SK-N-MC (cell line): ENCODE results near the gene ATF1.
A peak's percentile ranks its signal among the peaks of the same experiment; 100 is the strongest.

ENCODE experiments used
- DNase-seq: peaks from one replicate; pipeline ENCODE4 v3.0.0-alpha.2; 2011; ENCODE audit warnings: low read depth, low spot score
- H3K27ac ChIP-seq: fragments of 200-600 bp; sonication (generic); 2 replicates; pipeline ENCODE4 v1.5.1; 2016; ENCODE audit warnings: mixed run types
- H3K36me3 ChIP-seq: fragments of 200-600 bp; sonication (generic); 2 replicates; pipeline ENCODE4 v1.6.1; 2017; ENCODE audit warnings: antibody characterized with exemption, low read length, mixed read lengths; ENCODE audit not compliant: insufficient read depth
- H3K4me3 ChIP-seq: fragments of 200-600 bp; sonication (generic); 2 replicates; pipeline ENCODE4 v1.5.1; 2016
- H3K9ac ChIP-seq: fragments of 200-600 bp; sonication (generic); 2 replicates; pipeline ENCODE4 v1.8.0; 2017; ENCODE audit warnings: mixed run types, mixed read lengths; ENCODE audit not compliant: insufficient read length
- H3K9me3 ChIP-seq: fragments of 200-600 bp; sonication (generic); 2 replicates; pipeline ENCODE4 v1.6.1; 2017; ENCODE audit warnings: low read depth, mild to moderate bottlenecking, antibody characterized with exemption, low read length, moderate library complexity, mixed read lengths
- EZH2 ChIP-seq: fragments of 200-600 bp; sonication (generic); IDR thresholded peaks from one replicate; pipeline ENCODE4 v1.6.1; 2017; ENCODE audit warnings: antibody characterized with exemption
- FOXP2 ChIP-seq: optimal IDR thresholded peaks from 2 replicates; pipeline ENCODE3; 2011; ENCODE audit warnings: mild to moderate bottlenecking, moderate library complexity; ENCODE audit not compliant: insufficient read depth; ENCODE audit errors: extremely low read length, control extremely low read depth
- POLR2AphosphoS5 ChIP-seq: IDR thresholded peaks from 2 replicates; pipeline ENCODE4 v1.6.1; 2012; ENCODE audit warnings: mild to moderate bottlenecking, low read depth, low read length, borderline replicate concordance

Gene ATF1

GRCh38 chr12:50745861-50746260, 18.0 kb upstream of the ATF1 start:
- Histone ChIP-seq H3K36me3 (peaks cover 20% of the 10 kb centered on the region; the same call in 1 of the 2 replicates), H3K9ac (no peak overlapping the region), H3K9me3 (no peaks in the 10 kb centered on the region), H3K27ac (no peak overlapping the region), H3K4me3 (no peak overlapping the region)
- TF ChIP-seq POLR2AphosphoS5: no peak
- TF ChIP-seq EZH2: no peak
- no peak for TF ChIP-seq FOXP2
- DNase-seq: no peak

DNA sequence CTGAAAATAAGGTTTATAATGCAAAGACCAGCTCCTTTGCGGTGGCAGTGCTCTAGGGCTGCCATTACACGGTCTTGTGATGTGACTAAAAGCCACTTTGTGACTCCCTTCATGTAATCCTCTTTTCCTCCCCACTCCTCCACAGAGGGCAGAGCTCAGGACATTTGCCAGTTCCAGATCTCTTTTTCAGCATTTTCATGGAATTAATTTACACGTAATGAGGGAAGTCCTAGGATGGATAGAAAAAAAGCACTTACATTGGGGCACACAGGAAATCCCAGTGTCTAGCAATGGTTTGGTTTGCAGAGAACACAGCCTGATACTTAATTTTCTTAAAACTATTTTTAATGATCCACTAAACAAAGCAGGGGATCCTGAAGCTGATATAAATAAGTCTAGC, 17.5 kb upstream of the ATF1 start:
- no peak overlapping the region for H3K4me3 ChIP-seq
- H3K36me3 ChIP-seq: peaks cover 16% of the 10 kb centered on the region; the same call in 1 of the 2 replicates
- H3K27ac ChIP-seq: no peak overlapping the region
- H3K9ac ChIP-seq: no peak overlapping the region
- no peaks in the 10 kb centered on the region for H3K9me3 ChIP-seq
- TF ChIP-seq POLR2AphosphoS5 (no peak), EZH2 (no peak), FOXP2 (no peak)
- DNase-seq: no peak

- H3K27ac ChIP-seq: no peak overlapping the region
- H3K36me3 ChIP-seq: peaks cover 11% of the 10 kb centered on the region; the same call in 1 of the 2 replicates
- no peak for DNase-seq
- H3K4me3 ChIP-seq: no peak overlapping the region
- no peak overlapping the region for H3K9ac ChIP-seq
- H3K9me3 ChIP-seq: no peaks in the 10 kb centered on the region
- TF ChIP-seq FOXP2 (no peak), EZH2 (no peak), POLR2AphosphoS5 (no peak)
These were observed 16.1 kb upstream of the ATF1 start for GRCh38 chr12:50747817-50748216.

- Histone ChIP-seq H3K9ac (no peak overlapping the region), H3K4me3 (no peak overlapping the region), H3K36me3 (peaks cover 10% of the 10 kb centered on the region; the same call in 1 of the 2 replicates), H3K27ac (no peak overlapping the region), H3K9me3 (no peaks in the 10 kb centered on the region)
- no peak for DNase-seq
- no peak for TF ChIP-seq FOXP2
- no peak for TF ChIP-seq POLR2AphosphoS5
- TF ChIP-seq EZH2: no peak
These were observed 14.4 kb upstream of the ATF1 start for GRCh38 chr12:50749459-50749882.

GRCh38 chr12:50750366-50750765, 13.5 kb upstream of the ATF1 start:
- no peaks in the 10 kb centered on the region for H3K9me3 ChIP-seq
- no peak overlapping the region for H3K27ac ChIP-seq
- no peak overlapping the region for H3K9ac ChIP-seq
- DNase-seq: no peak
- 0 out of 2 replicates have a peak, but pooled peaks cover 3% of the 10 kb centered on the region for H3K36me3 ChIP-seq
- TF ChIP-seq EZH2: no peak
- TF ChIP-seq POLR2AphosphoS5: no peak
- no peak for TF ChIP-seq FOXP2
- H3K4me3 ChIP-seq: no peak overlapping the region

DNA sequence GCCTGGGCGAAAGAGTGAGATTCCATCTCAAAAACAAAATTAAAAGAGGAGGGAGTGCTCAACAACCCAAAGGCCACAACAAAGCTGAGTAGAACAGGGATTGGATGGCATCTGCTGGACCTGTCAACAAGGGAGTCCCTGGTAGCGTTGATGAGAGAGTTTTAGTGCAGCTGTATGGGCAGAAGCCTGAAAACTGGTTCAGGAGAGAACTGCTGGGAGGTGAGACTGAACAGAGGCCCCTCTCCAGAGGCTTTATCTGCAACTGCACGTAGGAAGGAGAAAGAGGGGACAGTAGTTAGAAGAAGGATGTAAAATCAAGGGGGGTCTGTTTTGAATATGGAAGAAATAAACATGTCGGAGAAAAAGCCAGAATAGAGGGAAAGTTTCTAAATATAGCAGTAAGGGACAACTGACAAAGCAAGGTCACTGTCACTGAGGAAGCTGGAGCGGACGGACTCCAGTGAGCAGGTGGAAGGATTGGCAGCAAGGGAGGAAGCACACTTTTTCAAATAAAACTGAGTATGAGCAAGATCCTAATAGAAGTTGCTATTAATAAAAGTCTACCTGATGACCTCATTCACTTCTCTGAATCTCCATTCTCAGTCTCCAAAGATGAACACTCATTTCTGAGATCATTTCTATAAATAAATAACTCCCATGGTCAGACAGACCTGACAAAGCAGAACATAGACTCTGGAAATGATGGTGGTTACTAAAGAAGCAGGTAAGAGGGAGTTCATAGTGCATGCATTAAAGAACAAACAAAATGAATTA, 11.8 kb upstream of the ATF1 start:
- TF ChIP-seq EZH2 (no peak), POLR2AphosphoS5 (no peak), FOXP2 (no peak)
- Histone ChIP-seq H3K36me3 (0 out of 2 replicates have a peak, but pooled peaks cover 3% of the 10 kb centered on the region), H3K27ac (peak overlapping the region; percentile 2; the same call in 1 of the 2 replicates), H3K9me3 (no peaks in the 10 kb centered on the region), H3K9ac (no peak overlapping the region), H3K4me3 (no peak overlapping the region)
- no peak for DNase-seq

DNA sequence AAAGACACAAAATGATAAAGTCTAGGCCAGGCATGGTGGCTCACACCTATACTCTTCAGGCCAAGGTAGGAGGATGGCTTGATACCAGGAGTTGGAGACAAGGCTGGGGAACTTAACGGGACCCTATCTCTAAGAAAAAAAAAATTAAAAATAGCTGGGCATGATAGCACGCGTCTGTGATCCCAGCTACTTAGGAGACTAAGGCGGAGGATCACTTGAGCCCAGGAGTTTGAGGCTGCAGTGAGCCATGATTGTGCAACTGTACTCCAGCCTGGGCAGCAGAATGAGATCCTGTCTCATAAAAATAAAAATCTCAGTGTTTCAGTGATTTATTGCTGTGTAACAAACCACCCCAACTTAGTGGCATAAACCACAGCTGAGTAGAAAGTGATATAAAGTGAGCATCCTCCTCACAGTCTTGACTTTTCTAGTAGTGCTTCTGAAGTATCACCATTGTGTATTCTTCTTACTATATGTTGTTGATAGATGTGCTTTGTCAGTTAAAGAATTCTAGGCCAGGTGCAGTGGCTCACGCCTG, 10.6 kb upstream of the ATF1 start:
- Histone ChIP-seq H3K4me3 (no peak overlapping the region), H3K9ac (no peak overlapping the region), H3K36me3 (no peaks in the 10 kb centered on the region), H3K27ac (no peak overlapping the region), H3K9me3 (no peaks in the 10 kb centered on the region)
- TF ChIP-seq FOXP2 (no peak), EZH2 (no peak), POLR2AphosphoS5 (no peak)
- DNase-seq: no peak

- DNase-seq: no peak
- peak overlapping the region; percentile 96 for H3K27ac ChIP-seq
- H3K4me3 ChIP-seq: peak overlapping the region; percentile 88
- H3K9me3 ChIP-seq: no peaks in the 10 kb centered on the region
- peak; percentile 74; the same call in 1 of the 2 replicates for TF ChIP-seq POLR2AphosphoS5
- TF ChIP-seq EZH2: no peak
- TF ChIP-seq FOXP2: no peak
- H3K36me3 ChIP-seq: no peaks in the 10 kb centered on the region
- H3K9ac ChIP-seq: peak overlapping the region; percentile 98
These were observed 589 bp downstream of the ATF1 start for GRCh38 chr12:50764286-50765094.
